Panc1 (cell line): ENCODE results near the gene ADCYAP1R1.

Experiments
- POLR2AphosphoS5 ChIP-seq: IDR thresholded peaks from 2 replicates; pipeline ENCODE4 v1.6.1; 2012; ENCODE audit warnings: mild to moderate bottlenecking, low read depth, low read length, moderate library complexity
- TF ChIP-seq, protein P1 (sequence below): fragments of 450-650 bp; IDR thresholded peaks from 2 replicates; pipeline ENCODE4 v1.5.1; 2017; ENCODE audit warnings: mild to moderate bottlenecking

DNA sequence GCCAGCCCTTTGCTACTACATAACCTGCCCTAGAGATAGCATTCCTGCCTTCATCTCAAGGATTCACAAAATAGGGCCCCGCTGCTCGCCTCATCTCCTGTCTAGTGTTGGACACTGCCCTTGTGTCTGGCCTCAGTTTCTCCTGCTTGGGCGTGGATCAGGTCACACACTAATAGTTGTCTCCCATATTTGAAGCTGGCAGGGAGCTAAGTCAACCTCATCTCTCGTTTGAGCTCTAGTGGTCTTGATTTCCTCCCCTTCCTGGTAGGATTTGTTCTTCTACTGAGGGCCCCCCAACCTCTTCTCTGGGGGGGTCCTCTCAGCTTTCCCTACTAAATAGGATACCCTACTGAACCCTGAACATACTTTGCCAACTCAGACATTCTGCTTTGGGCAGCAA, 42.2 kb downstream of the ADCYAP1R1 start:
- TF ChIP-seq, protein P1, sequence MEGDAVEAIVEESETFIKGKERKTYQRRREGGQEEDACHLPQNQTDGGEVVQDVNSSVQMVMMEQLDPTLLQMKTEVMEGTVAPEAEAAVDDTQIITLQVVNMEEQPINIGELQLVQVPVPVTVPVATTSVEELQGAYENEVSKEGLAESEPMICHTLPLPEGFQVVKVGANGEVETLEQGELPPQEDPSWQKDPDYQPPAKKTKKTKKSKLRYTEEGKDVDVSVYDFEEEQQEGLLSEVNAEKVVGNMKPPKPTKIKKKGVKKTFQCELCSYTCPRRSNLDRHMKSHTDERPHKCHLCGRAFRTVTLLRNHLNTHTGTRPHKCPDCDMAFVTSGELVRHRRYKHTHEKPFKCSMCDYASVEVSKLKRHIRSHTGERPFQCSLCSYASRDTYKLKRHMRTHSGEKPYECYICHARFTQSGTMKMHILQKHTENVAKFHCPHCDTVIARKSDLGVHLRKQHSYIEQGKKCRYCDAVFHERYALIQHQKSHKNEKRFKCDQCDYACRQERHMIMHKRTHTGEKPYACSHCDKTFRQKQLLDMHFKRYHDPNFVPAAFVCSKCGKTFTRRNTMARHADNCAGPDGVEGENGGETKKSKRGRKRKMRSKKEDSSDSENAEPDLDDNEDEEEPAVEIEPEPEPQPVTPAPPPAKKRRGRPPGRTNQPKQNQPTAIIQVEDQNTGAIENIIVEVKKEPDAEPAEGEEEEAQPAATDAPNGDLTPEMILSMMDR: no peak
- no peak for TF ChIP-seq POLR2AphosphoS5
